Measurements from ENCODE around the gene ESRP2.
A peak's percentile ranks its signal among the peaks of the same experiment; 100 is the strongest.

The ESRP2 gene

DNA sequence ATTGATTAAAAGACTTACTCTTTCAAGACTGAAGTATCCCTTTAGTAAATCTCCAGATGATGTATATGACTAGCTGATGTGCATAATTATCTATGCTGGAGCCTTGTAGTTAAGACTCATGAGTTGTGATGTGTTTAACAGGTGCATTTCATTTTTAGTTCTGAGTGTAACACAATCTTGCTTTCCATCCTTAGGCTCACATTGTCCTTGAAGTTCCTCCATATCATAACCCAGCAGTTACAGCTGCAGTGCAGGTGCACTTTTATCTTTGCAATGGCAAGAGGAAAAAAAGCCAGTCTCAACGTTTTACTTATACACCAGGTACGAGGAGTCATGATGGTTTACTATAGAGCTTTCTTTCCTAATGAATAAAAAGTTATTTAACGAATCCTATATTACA, 52.9 kb downstream of the ESRP2 start:
- H3K4me3 ChIP-seq (ENCODE audit: low read depth, low read length) = no peak overlapping the region
- TF ChIP-seq, protein P1, sequence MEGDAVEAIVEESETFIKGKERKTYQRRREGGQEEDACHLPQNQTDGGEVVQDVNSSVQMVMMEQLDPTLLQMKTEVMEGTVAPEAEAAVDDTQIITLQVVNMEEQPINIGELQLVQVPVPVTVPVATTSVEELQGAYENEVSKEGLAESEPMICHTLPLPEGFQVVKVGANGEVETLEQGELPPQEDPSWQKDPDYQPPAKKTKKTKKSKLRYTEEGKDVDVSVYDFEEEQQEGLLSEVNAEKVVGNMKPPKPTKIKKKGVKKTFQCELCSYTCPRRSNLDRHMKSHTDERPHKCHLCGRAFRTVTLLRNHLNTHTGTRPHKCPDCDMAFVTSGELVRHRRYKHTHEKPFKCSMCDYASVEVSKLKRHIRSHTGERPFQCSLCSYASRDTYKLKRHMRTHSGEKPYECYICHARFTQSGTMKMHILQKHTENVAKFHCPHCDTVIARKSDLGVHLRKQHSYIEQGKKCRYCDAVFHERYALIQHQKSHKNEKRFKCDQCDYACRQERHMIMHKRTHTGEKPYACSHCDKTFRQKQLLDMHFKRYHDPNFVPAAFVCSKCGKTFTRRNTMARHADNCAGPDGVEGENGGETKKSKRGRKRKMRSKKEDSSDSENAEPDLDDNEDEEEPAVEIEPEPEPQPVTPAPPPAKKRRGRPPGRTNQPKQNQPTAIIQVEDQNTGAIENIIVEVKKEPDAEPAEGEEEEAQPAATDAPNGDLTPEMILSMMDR (conservative IDR thresholded peaks at IDR 0.05; ENCODE audit: low read depth, low read length) = no peak
- DNase-seq (ENCODE audit: low read depth) = no peak

- no peak overlapping the region for H3K4me3 ChIP-seq (ENCODE audit: low read depth, low read length)
- TF ChIP-seq, protein P1 (conservative IDR thresholded peaks at IDR 0.05; ENCODE audit: low read depth, low read length) = no peak
- no peak for DNase-seq (ENCODE audit: low read depth)
Observed at GRCh38 chr16:68179855-68180254, 56.1 kb downstream of the ESRP2 start.

DNA sequence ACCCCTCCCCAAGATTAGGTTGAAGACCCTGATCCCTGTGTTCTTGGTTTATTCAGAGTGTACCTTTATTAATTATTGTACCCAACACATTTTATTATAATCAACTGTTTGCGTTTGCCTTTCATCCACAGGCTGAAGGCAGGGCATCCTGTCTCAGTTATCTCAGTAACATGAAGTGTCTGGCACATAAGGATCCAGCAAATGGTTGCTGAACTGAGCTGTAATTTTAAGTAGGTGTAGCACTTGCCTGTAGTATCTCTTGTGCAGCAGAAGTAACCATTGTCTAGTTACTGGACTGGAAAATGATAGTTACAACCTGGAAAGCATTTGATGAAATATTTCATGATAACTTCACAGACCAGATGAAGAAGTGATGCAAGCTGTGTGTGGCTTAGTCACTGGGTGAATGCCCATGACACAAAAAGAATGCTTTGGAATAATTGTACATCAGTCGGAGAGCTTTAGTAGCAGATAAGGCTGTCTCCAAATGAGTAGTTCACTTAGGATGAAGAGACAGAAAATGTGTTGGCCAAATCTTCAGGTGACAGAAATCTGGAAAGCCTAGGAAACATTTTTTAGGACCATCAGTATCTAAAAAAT, 56.6 kb downstream of the ESRP2 start:
- TF ChIP-seq, protein P1 (conservative IDR thresholded peaks at IDR 0.05; ENCODE audit: low read depth, low read length) = no peak
- peak; percentile 36 for DNase-seq (ENCODE audit: low read depth)
- no peak overlapping the region for H3K4me3 ChIP-seq (ENCODE audit: low read depth, low read length)
